GM18511 (cell line): ENCODE data around the gene KIAA0513.

Experiments
- ATAC-seq: cut with Tn5 transposase; IDR thresholded peaks from one replicate; pipeline ENCODE4 v1.9.1; 2021; ENCODE audit warnings: mild to moderate bottlenecking, moderate library complexity; ENCODE audit not compliant: unreplicated experiment

The KIAA0513 gene

GRCh38 chr16:85128079-85128837, 100.7 kb downstream of the KIAA0513 start:
- no peak for ATAC-seq

GRCh38 chr16:85129876-85130704, 102.5 kb downstream of the KIAA0513 start:
- no peak for ATAC-seq

- no peak for ATAC-seq
Observed at GRCh38 chr16:85130705-85131028, 103.1 kb downstream of the KIAA0513 start.

- no peak for ATAC-seq
Observed at GRCh38 chr16:85132456-85133289, 105.1 kb downstream of the KIAA0513 start.

- no peak for ATAC-seq
Observed at GRCh38 chr16:85133290-85133599, 105.7 kb downstream of the KIAA0513 start.

- no peak for ATAC-seq
Observed at GRCh38 chr16:85134076-85134788, 106.6 kb downstream of the KIAA0513 start.

GRCh38 chr16:85134789-85135142, 107.2 kb downstream of the KIAA0513 start:
- no peak for ATAC-seq

- no peak for ATAC-seq
Observed at GRCh38 chr16:85136213-85136701, 108.7 kb downstream of the KIAA0513 start.

- no peak for ATAC-seq
Observed at GRCh38 chr16:85136702-85137322, 109.2 kb downstream of the KIAA0513 start.

GRCh38 chr16:85137323-85138072, 109.9 kb downstream of the KIAA0513 start:
- no peak for ATAC-seq

- no peak for ATAC-seq
Observed at GRCh38 chr16:85138073-85138824, 110.7 kb downstream of the KIAA0513 start.

GRCh38 chr16:85138825-85139627, 111.4 kb downstream of the KIAA0513 start:
- no peak for ATAC-seq

- ATAC-seq = no peak
Observed at GRCh38 chr16:85139881-85140339, 112.3 kb downstream of the KIAA0513 start.

GRCh38 chr16:85140455-85141012, 112.9 kb downstream of the KIAA0513 start:
- no peak for ATAC-seq

- ATAC-seq = no peak
Observed at GRCh38 chr16:85141491-85142128, 114.0 kb downstream of the KIAA0513 start.

- no peak for ATAC-seq
Observed at GRCh38 chr16:85142129-85142513, 114.5 kb downstream of the KIAA0513 start.

GRCh38 chr16:85142771-85143211, 115.2 kb downstream of the KIAA0513 start:
- ATAC-seq = no peak
